H9 (cell line): Measurements from ENCODE around the gene PRR5L. TPM values are rescaled to one million over a fixed set of nuclear protein-coding genes. Genes with fewer than 3 reads are reported as not detected.

ENCODE experiments used
- DNase-seq: peaks from one replicate; pipeline ENCODE4 v3.0.0-alpha.2; 2017
- H2AFZ ChIP-seq: one replicate; pipeline ENCODE4 v1.6.1; 2013; ENCODE audit warnings: mild to moderate bottlenecking, low read length, control low read depth, moderate library complexity
- H2AK5ac ChIP-seq: 2 replicates; pipeline ENCODE4 v1.6.1; 2013; ENCODE audit warnings: low read length, control low read depth, mixed read lengths; ENCODE audit not compliant: insufficient read length
- H2BK120ac ChIP-seq: one replicate; pipeline ENCODE4 v1.6.1; 2013; ENCODE audit warnings: low read depth, mild to moderate bottlenecking, low read length, control low read depth, inconsistent platforms; ENCODE audit not compliant: poor library complexity, severe bottlenecking
- H2BK12ac ChIP-seq: 2 replicates; pipeline ENCODE4 v1.6.1; 2013; ENCODE audit warnings: low read length, control low read depth, mixed read lengths, low read depth; ENCODE audit not compliant: insufficient read length
- H2BK15ac ChIP-seq: 2 replicates; pipeline ENCODE4 v1.6.1; 2013; ENCODE audit warnings: low read depth, low read length, control low read depth
- H2BK20ac ChIP-seq: one replicate; pipeline ENCODE4 v1.6.1; 2013; ENCODE audit warnings: low read depth, mild to moderate bottlenecking, low read length, control low read depth, inconsistent platforms; ENCODE audit not compliant: poor library complexity, severe bottlenecking
- H2BK5ac ChIP-seq: 2 replicates; pipeline ENCODE4 v1.6.1; 2013; ENCODE audit warnings: low read length, control low read depth, mixed read lengths; ENCODE audit not compliant: insufficient read length
- H3K14ac ChIP-seq: 2 replicates; pipeline ENCODE4 v1.6.1; 2013; ENCODE audit warnings: low read length, control low read depth; ENCODE audit not compliant: insufficient read depth
- H3K18ac ChIP-seq: 2 replicates; pipeline ENCODE4 v1.6.1; 2013; ENCODE audit warnings: low read depth, mild to moderate bottlenecking, mixed read lengths, low read length, control low read depth; ENCODE audit not compliant: insufficient read length
- H3K23ac ChIP-seq: 2 replicates; pipeline ENCODE4 v1.6.1; 2013; ENCODE audit warnings: low read length, control low read depth, mixed read lengths, low read depth; ENCODE audit not compliant: insufficient read length
- H3K23me2 ChIP-seq: 2 replicates; pipeline ENCODE4 v1.6.1; 2013; ENCODE audit warnings: low read depth, mild to moderate bottlenecking, mixed read lengths, low read length, control low read depth; ENCODE audit not compliant: insufficient read length, poor library complexity, severe bottlenecking
- H3K27ac ChIP-seq: 2 replicates; pipeline ENCODE4 v1.5.1; 2013; ENCODE audit warnings: low read length, control low read depth, mixed read lengths, low read depth; ENCODE audit not compliant: insufficient read length
- H3K27me3 ChIP-seq: 2 replicates; pipeline ENCODE4 v1.6.1; 2013; ENCODE audit warnings: low read length, control low read depth, inconsistent platforms; ENCODE audit not compliant: insufficient read depth
- H3K4ac ChIP-seq: 2 replicates; pipeline ENCODE4 v1.6.1; 2013; ENCODE audit warnings: low read depth, mild to moderate bottlenecking, control low read depth, inconsistent platforms, low read length, moderate library complexity
- H3K4me1 ChIP-seq: 2 replicates; pipeline ENCODE4 v1.6.1; 2013; ENCODE audit warnings: low read length, control low read depth, inconsistent platforms; ENCODE audit not compliant: insufficient read depth
- H3K4me2 ChIP-seq: 2 replicates; pipeline ENCODE4 v1.6.1; 2013; ENCODE audit warnings: low read length, control low read depth, mixed read lengths; ENCODE audit not compliant: insufficient read length, insufficient read depth
- H3K56ac ChIP-seq: 2 replicates; pipeline ENCODE4 v1.6.1; 2013; ENCODE audit warnings: low read depth, mild to moderate bottlenecking, mixed read lengths, low read length, control low read depth; ENCODE audit not compliant: insufficient read length
- H3K79me1 ChIP-seq: 2 replicates; pipeline ENCODE4 v1.6.1; 2013; ENCODE audit warnings: low read depth, mild to moderate bottlenecking, moderate library complexity, low read length, control low read depth, inconsistent platforms; ENCODE audit not compliant: insufficient read depth, poor library complexity, severe bottlenecking
- H3K79me2 ChIP-seq: 2 replicates; pipeline ENCODE4 v1.6.1; 2013; ENCODE audit warnings: low read length, control low read depth, inconsistent platforms; ENCODE audit not compliant: insufficient read depth
- H3K9ac ChIP-seq: 2 replicates; pipeline ENCODE4 v1.6.1; 2013; ENCODE audit warnings: low read length, control low read depth, mixed read lengths; ENCODE audit not compliant: insufficient read length; ENCODE audit errors: extremely low read depth
- H3K9me3 ChIP-seq: one replicate; pipeline ENCODE4 v1.6.1; 2013; ENCODE audit warnings: low read depth, low read length, inconsistent platforms; ENCODE audit not compliant: control insufficient read depth
- H3T11ph ChIP-seq: one replicate; pipeline ENCODE4 v1.6.1; 2013; ENCODE audit warnings: mild to moderate bottlenecking, low read length, control low read depth, inconsistent platforms
- H4K20me1 ChIP-seq: one replicate; pipeline ENCODE4 v1.6.1; 2013; ENCODE audit not compliant: control insufficient read depth, insufficient read length, insufficient read depth
- H4K5ac ChIP-seq: 2 replicates; pipeline ENCODE4 v1.6.1; 2013; ENCODE audit warnings: low read depth, mild to moderate bottlenecking, mixed read lengths, low read length, control low read depth; ENCODE audit not compliant: insufficient read length
- H4K8ac ChIP-seq: replicated peaks from 2 replicates; pipeline ENCODE4 v1.6.1; 2013; ENCODE audit warnings: low read length, control low read depth, mixed read lengths, low read depth; ENCODE audit not compliant: insufficient read length
- H4K91ac ChIP-seq: 2 replicates; pipeline ENCODE4 v1.6.1; 2013; ENCODE audit warnings: low read depth, mild to moderate bottlenecking, moderate library complexity, mixed read lengths, low read length, control low read depth; ENCODE audit not compliant: insufficient read length
- H3K27ac Mint-ChIP-seq, 3 experiments: 2 replicates in 2 of 3; 3 replicates in 1 of 3; pipeline ENCODE4 v1.8.0; 2020 to 2021; ENCODE audit warnings: mixed read lengths in 3 of 3, mild to moderate bottlenecking in 1 of 3, moderate library complexity in 1 of 3
- H3K27me3 Mint-ChIP-seq: 2 replicates; pipeline ENCODE4 v1.8.0; 2021; ENCODE audit warnings: low read depth, mild to moderate bottlenecking, moderate library complexity, mixed read lengths
- H3K36me3 Mint-ChIP-seq, 3 experiments: 2 replicates in 2 of 3; 3 replicates in 1 of 3; pipeline ENCODE4 v1.8.0; 2020 to 2021; ENCODE audit warnings: low read depth in 3 of 3, mixed read lengths in 3 of 3; ENCODE audit not compliant: insufficient read depth in 1 of 3
- H3K4me1 Mint-ChIP-seq, 2 experiments: 2 replicates each; pipeline ENCODE4 v1.8.0; 2020; ENCODE audit warnings: mixed read lengths in 2 of 2
- H3K4me3 Mint-ChIP-seq, 2 experiments: 2 replicates in 1 of 2; 3 replicates in 1 of 2; pipeline ENCODE4 v1.8.0; 2020 to 2021; ENCODE audit warnings: mild to moderate bottlenecking in 2 of 2, mixed read lengths in 2 of 2, moderate library complexity in 1 of 2
- H3K9me3 Mint-ChIP-seq, 2 experiments: 2 replicates in 1 of 2; 3 replicates in 1 of 2; pipeline ENCODE4 v1.8.0; 2020; ENCODE audit warnings: mild to moderate bottlenecking in 2 of 2, mixed read lengths in 2 of 2, moderate library complexity in 1 of 2
- WGBS: extraction: QIAGEN DNeasy Blood & Tissue Kit; methylation state at CpG from one replicate; pipeline ENCODE4 v1.1.7; 2013; ENCODE audit warnings: missing lambda C conversion rate, low lambda C conversion rate, mixed read lengths; ENCODE audit not compliant: insufficient read length; ENCODE audit errors: extremely low coverage; 5-methylcytosine and 5-hydroxymethylcytosine counted together
- total RNA-seq: library from RNA; stranded (reverse); gene quantifications from 2 replicates; pipeline ENCODE4 v1.2.1, GENCODE V29; 2021
- TF ChIP-seq, protein P1 (sequence below): fragments of 200-600 bp; sonication (generic); conservative IDR thresholded peaks from 3 replicates; pipeline ENCODE4 v1.8.0; 2021; ENCODE audit warnings: antibody characterized with exemption, mild to moderate bottlenecking

The PRR5L gene
- total RNA-seq, 1 experiment from 2014 or later: 5.6 TPM

DNA sequence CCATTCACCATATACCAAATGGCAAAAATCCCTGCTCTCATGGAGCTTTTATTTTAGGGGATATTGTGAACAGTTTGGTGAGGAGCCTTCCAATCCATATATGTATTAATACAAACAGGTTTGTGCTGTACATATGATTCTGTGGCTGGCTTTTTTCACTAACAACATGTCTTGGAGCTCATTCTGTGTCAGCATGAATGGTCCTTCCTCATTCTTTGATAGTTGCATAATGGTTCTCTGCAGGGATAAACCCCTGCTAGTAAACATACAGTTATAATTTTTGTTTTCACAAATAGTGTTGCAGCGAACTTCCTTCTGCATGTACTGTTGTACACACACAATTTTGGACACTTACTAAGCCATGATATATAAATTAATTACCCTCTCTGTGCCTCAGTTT, 8.3 kb downstream of the PRR5L start:
- Histone ChIP-seq H3K23me2 (no peaks in the 10 kb centered on the region), H3K18ac (no peak overlapping the region), H3K27me3 (no peaks in the 10 kb centered on the region), H3K79me2 (no peaks in the 10 kb centered on the region), H3K9me3 (no peaks in the 10 kb centered on the region), H2AFZ (no peak overlapping the region), H3K4me1 (no peaks in the 10 kb centered on the region), H3K23ac (no peak overlapping the region), H2BK5ac (no peak overlapping the region), H3K4ac (no peak overlapping the region), H3K27ac (no peak overlapping the region), H3K14ac (no peak overlapping the region), H4K5ac (no peak overlapping the region), H3K79me1 (no peaks in the 10 kb centered on the region), H3K9ac (no peak overlapping the region), H3K4me2 (no peak overlapping the region), H2BK12ac (no peak overlapping the region), H4K91ac (no peak overlapping the region), H2AK5ac (no peak overlapping the region), H4K8ac (no peak overlapping the region), H2BK120ac (no peak overlapping the region), H3K56ac (no peak overlapping the region), H2BK20ac (no peak overlapping the region), H3T11ph (no peak overlapping the region), H4K20me1 (no peaks in the 10 kb centered on the region), H2BK15ac (no peak overlapping the region)
- TF ChIP-seq, protein P1, sequence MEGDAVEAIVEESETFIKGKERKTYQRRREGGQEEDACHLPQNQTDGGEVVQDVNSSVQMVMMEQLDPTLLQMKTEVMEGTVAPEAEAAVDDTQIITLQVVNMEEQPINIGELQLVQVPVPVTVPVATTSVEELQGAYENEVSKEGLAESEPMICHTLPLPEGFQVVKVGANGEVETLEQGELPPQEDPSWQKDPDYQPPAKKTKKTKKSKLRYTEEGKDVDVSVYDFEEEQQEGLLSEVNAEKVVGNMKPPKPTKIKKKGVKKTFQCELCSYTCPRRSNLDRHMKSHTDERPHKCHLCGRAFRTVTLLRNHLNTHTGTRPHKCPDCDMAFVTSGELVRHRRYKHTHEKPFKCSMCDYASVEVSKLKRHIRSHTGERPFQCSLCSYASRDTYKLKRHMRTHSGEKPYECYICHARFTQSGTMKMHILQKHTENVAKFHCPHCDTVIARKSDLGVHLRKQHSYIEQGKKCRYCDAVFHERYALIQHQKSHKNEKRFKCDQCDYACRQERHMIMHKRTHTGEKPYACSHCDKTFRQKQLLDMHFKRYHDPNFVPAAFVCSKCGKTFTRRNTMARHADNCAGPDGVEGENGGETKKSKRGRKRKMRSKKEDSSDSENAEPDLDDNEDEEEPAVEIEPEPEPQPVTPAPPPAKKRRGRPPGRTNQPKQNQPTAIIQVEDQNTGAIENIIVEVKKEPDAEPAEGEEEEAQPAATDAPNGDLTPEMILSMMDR: no peak
- H3K27ac Mint-ChIP-seq: no peak overlapping the region
- no peaks in the 10 kb centered on the region; a peak in 1 of 7 replicates for H3K36me3 Mint-ChIP-seq
- peaks cover 2% of the 10 kb centered on the region for H3K27me3 Mint-ChIP-seq
- DNase-seq: no peak
- no CpG with 5 or more reads among the region's 1 CpG for WGBS
- peaks cover 4% of the 10 kb centered on the region in 2 experiments for H3K4me1 Mint-ChIP-seq
- no peak overlapping the region for H3K4me3 Mint-ChIP-seq
- peaks cover 2 to 3% of the 10 kb centered on the region in 2 experiments; a peak in 2 of 5 replicates for H3K9me3 Mint-ChIP-seq
